ENCODE measurements around the gene NACC1.

GRCh38 chr19:13138916-13139198, 20.8 kb downstream of the NACC1 start:
- TF ChIP-seq CTCF (IDR thresholded peaks at IDR 0.05) (no peak), POLR2A (IDR thresholded peaks at IDR 0.05) (no peak)

Measured in testis (tissue), 2 donors.